HCT116 (cell line): ENCODE measurements around the gene ELP1.

ENCODE experiments used
- CTCF ChIP-seq, 3 experiments: fragments of 200-600 bp in 1 of 3; sonication (generic) in 1 of 3; IDR thresholded peaks in 2 of 3; conservative IDR thresholded peaks in 1 of 3; 2 replicates each; pipeline ENCODE4 v1.5.1; 2012 to 2017; ENCODE audit warnings: low read depth in 2 of 3, low read length in 2 of 3, antibody characterized with exemption in 1 of 3, borderline replicate concordance in 1 of 3, control low read depth in 1 of 3, mild to moderate bottlenecking in 1 of 3, mixed read lengths in 1 of 3, mixed run types in 1 of 3, moderate library complexity in 1 of 3; ENCODE audit not compliant: insufficient read depth in 1 of 3
- POLR2A ChIP-seq: IDR thresholded peaks from 2 replicates; pipeline ENCODE4 v1.7.0; 2011; ENCODE audit warnings: borderline replicate concordance; ENCODE audit not compliant: insufficient read depth, insufficient read length; ENCODE audit errors: extremely low read depth
- POLR2AphosphoS5 ChIP-seq: IDR thresholded peaks from 2 replicates; pipeline ENCODE4 v1.6.1; 2011; ENCODE audit warnings: mild to moderate bottlenecking, low read depth, low read length, moderate library complexity
- RAD21 ChIP-seq: IDR thresholded peaks from 2 replicates; pipeline ENCODE4 v1.6.1; 2012; ENCODE audit warnings: low read depth, mild to moderate bottlenecking
- YY1 ChIP-seq: IDR thresholded peaks from 2 replicates; pipeline ENCODE4 v1.6.1; 2011; ENCODE audit warnings: low read length, low read depth, moderate library complexity, mild to moderate bottlenecking; ENCODE audit not compliant: insufficient replicate concordance; ENCODE audit errors: extremely low read depth

GRCh38 chr9:108972186-108972585, 38.3 kb upstream of the ELP1 start:
- TF ChIP-seq YY1 (no peak), POLR2AphosphoS5 (no peak), CTCF (IDR thresholded peaks at IDR 0.05 in 2 of 3, conservative IDR thresholded peaks at IDR 0.05 in 1 of 3; ENCODE audit: borderline replicate concordance in 1 of 3, insufficient read depth in 1 of 3, low read depth in 2 of 3, low read length in 2 of 3) (no peak), POLR2A (no peak), RAD21 (no peak)
